Measurements from ENCODE around the gene WWOX.

GRCh38 chr16:78377312-78377711 lies 277.9 kb downstream of the WWOX start:
- TF ChIP-seq GATA1 (IDR thresholded peaks at IDR 0.05; ENCODE audit: low read depth, low read length) = no peak
- TF ChIP-seq POLR2A (IDR thresholded peaks at IDR 0.05; ENCODE audit: low read length) = no peak
